Measurements from ENCODE around the gene NIFK. TPM values are rescaled to one million over a fixed set of nuclear protein-coding genes. Genes with fewer than 3 reads are reported as not detected.

Gene NIFK
- polyA plus RNA-seq, 1 donor (not counting 4 experiments of a cell fraction or from before 2014, with no cell fraction given), result 60.4 TPM

DNA sequence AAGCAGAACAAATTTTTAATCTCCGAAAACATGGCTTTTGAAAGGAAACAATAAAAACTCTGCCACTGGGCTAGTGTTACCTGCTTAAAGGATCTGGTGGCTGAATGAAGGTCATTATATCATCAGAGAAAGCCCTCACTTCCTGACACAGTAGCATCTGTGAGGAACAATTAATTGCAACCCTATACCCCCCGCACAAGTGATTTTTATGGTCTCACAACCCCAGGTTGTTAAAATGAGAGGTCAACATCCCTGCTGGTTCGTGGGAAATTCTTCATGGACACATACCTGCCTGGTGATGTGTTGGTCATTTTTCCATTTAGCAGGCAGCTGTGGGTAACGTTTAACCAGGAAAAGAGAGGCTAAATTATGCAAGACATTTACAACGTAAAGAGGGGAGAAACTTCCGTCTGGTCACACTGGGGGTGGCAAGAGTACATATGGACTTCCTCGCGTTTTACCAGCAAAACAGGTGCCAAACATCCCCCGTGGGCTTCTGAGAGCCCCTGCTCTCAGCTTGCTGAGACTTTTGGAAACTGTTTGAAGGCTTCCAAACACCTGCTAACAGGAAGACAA lies 29.2 kb downstream of the NIFK start:
- dilution Hi-C loops (cut with MboI; ENCODE audit: extremely low pct_ligation_motif_present, low sequenced_read_pairs), result no loop called here

DNA sequence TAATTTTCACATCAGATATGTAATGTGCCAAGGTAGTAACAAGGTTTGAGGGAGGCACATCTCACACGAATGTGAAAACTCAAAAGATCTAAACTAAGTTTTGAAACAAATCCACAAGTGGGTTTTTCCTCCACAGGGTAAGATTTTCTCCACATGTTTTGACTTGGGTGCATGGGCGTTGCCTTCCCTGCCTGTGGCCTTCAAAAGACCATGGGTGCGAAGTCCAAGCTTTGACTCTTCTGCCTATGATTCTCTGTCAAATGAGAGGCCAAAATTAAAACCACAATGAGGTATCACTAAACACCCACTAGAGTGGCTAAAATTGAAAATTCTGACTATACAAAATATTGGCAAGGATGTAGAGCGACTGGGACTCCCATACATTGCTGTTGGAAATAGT lies 30.7 kb downstream of the NIFK start:
- dilution Hi-C loops (cut with MboI; ENCODE audit: extremely low pct_ligation_motif_present, low sequenced_read_pairs), result no loop called here
- no peaks in the 10 kb centered on the region for H3K9me3 ChIP-seq (ENCODE audit: control insufficient read depth, low read depth, low read length)
- H3K36me3 ChIP-seq (ENCODE audit: control insufficient read depth in 2 of 2, extremely low read depth in 1 of 2, insufficient read depth in 2 of 2, low read length in 2 of 2), result no peaks in the 10 kb centered on the region
- no peaks in the 10 kb centered on the region for H3K27me3 ChIP-seq (ENCODE audit: control insufficient read depth, extremely low read depth, insufficient read depth, low read length)
- TF ChIP-seq, protein P1, sequence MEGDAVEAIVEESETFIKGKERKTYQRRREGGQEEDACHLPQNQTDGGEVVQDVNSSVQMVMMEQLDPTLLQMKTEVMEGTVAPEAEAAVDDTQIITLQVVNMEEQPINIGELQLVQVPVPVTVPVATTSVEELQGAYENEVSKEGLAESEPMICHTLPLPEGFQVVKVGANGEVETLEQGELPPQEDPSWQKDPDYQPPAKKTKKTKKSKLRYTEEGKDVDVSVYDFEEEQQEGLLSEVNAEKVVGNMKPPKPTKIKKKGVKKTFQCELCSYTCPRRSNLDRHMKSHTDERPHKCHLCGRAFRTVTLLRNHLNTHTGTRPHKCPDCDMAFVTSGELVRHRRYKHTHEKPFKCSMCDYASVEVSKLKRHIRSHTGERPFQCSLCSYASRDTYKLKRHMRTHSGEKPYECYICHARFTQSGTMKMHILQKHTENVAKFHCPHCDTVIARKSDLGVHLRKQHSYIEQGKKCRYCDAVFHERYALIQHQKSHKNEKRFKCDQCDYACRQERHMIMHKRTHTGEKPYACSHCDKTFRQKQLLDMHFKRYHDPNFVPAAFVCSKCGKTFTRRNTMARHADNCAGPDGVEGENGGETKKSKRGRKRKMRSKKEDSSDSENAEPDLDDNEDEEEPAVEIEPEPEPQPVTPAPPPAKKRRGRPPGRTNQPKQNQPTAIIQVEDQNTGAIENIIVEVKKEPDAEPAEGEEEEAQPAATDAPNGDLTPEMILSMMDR (optimal IDR thresholded peaks at IDR 0.05 in 1 of 3, IDR thresholded peaks at IDR 0.05 in 1 of 3, conservative IDR thresholded peaks at IDR 0.05 in 1 of 3; ENCODE audit: extremely low read depth in 1 of 3, insufficient read depth in 2 of 3, low read length in 3 of 3), result no peak
- TF ChIP-seq EZH2 (IDR thresholded peaks at IDR 0.05; ENCODE audit: low read length), result no peak
- no peak overlapping the region for H3K27ac ChIP-seq (ENCODE audit: control insufficient read depth, insufficient read depth, low read length)
- H4K20me1 ChIP-seq (ENCODE audit: control insufficient read depth, extremely low read depth, insufficient read depth, low read length), result no peaks in the 10 kb centered on the region
- no peak overlapping the region for H2AFZ ChIP-seq (ENCODE audit: control insufficient read depth, low read length)
- no peak overlapping the region for H3K4me2 ChIP-seq (ENCODE audit: control insufficient read depth, extremely low read depth, insufficient read depth, low read depth, low read length)
- no peaks in the 10 kb centered on the region for H3K9me1 ChIP-seq (ENCODE audit: control insufficient read depth, extremely low read depth, insufficient read depth, low read length)
- no peaks in the 10 kb centered on the region for H3K79me2 ChIP-seq (ENCODE audit: control insufficient read depth, insufficient read depth, low read length)
- H3K4me1 ChIP-seq (ENCODE audit: control insufficient read depth, extremely low read depth, insufficient read depth, low read length), result peaks cover 19% of the 10 kb centered on the region
- no peak for DNase-seq (ENCODE audit: low read depth, low spot score)
- no peak for FAIRE-seq
- no peak overlapping the region for H3K9ac ChIP-seq (ENCODE audit: control insufficient read depth, extremely low read depth, insufficient read depth, low read length)
- no peak overlapping the region for H3K4me3 ChIP-seq (ENCODE audit: control insufficient read depth in 2 of 3, extremely low read depth in 1 of 3, insufficient read depth in 2 of 3, low read depth in 1 of 3, low read length in 3 of 3)

More for the DNA sequence above, 29.2 kb downstream of the NIFK start:
- Histone ChIP-seq H3K36me3 (ENCODE audit: control insufficient read depth in 2 of 2, extremely low read depth in 1 of 2, insufficient read depth in 2 of 2, low read length in 2 of 2) (no peaks in the 10 kb centered on the region), H3K27me3 (ENCODE audit: control insufficient read depth, extremely low read depth, insufficient read depth, low read length) (no peaks in the 10 kb centered on the region), H3K27ac (ENCODE audit: control insufficient read depth, insufficient read depth, low read length) (no peak overlapping the region), H3K4me2 (ENCODE audit: control insufficient read depth, extremely low read depth, insufficient read depth, low read depth, low read length) (no peak overlapping the region), H4K20me1 (ENCODE audit: control insufficient read depth, extremely low read depth, insufficient read depth, low read length) (no peaks in the 10 kb centered on the region), H3K4me1 (ENCODE audit: control insufficient read depth, extremely low read depth, insufficient read depth, low read length) (peaks cover 14% of the 10 kb centered on the region), H3K9me1 (ENCODE audit: control insufficient read depth, extremely low read depth, insufficient read depth, low read length) (no peaks in the 10 kb centered on the region), H3K9me3 (ENCODE audit: control insufficient read depth, low read depth, low read length) (no peaks in the 10 kb centered on the region), H3K79me2 (ENCODE audit: control insufficient read depth, insufficient read depth, low read length) (no peaks in the 10 kb centered on the region), H2AFZ (ENCODE audit: control insufficient read depth, low read length) (no peak overlapping the region), H3K4me3 (ENCODE audit: control insufficient read depth in 2 of 3, extremely low read depth in 1 of 3, insufficient read depth in 2 of 3, low read depth in 1 of 3, low read length in 3 of 3) (no peak overlapping the region), H3K9ac (ENCODE audit: control insufficient read depth, extremely low read depth, insufficient read depth, low read length) (no peak overlapping the region)
- FAIRE-seq, result no peak
- TF ChIP-seq, protein P1 (optimal IDR thresholded peaks at IDR 0.05 in 1 of 3, IDR thresholded peaks at IDR 0.05 in 1 of 3, conservative IDR thresholded peaks at IDR 0.05 in 1 of 3; ENCODE audit: extremely low read depth in 1 of 3, insufficient read depth in 2 of 3, low read length in 3 of 3), result no peak
- no peak for TF ChIP-seq EZH2 (IDR thresholded peaks at IDR 0.05; ENCODE audit: low read length)
- DNase-seq (ENCODE audit: low read depth, low spot score), result no peak

Data from keratinocyte (primary cell).